ENCODE results near the gene LEPR.

- no peak for TF ChIP-seq CTCF (IDR thresholded peaks at IDR 0.05; ENCODE audit: low read depth, low read length)
- TF ChIP-seq EZH2phosphoT487 (IDR thresholded peaks at IDR 0.05; ENCODE audit: low read depth) = no peak
These were observed 48.9 kb upstream of the LEPR start for GRCh38 chr1:65371544-65371943.
